Lower leg skin (tissue), 4 donors: Measurements from ENCODE around the gene ZNF800. TPM values are rescaled to one million over a fixed set of nuclear protein-coding genes. Genes with fewer than 3 reads are reported as not detected.

Source experiments
- DNase-seq, 2 donors: peaks; one replicate each; pipeline ENCODE4 v3.0.0-alpha.2; 2019; ENCODE audit warnings: low spot score in 2 of 2
- H3K4me3 ChIP-seq: fragments of 200-600 bp; sonication (generic); 2 replicates; pipeline ENCODE4 v1.5.1; 2017; ENCODE audit warnings: mild to moderate bottlenecking, low read depth; ENCODE audit not compliant: poor library complexity, severe bottlenecking
- POLR2A ChIP-seq, 2 donors: fragments of 450-650 bp; IDR thresholded peaks; one replicate each; pipeline ENCODE4 v1.6.1; 2016 to 2017; ENCODE audit warnings: antibody characterized with exemption in 2 of 2, mild to moderate bottlenecking in 1 of 2, moderate library complexity in 1 of 2
- WGBS, 2 donors: methylation state at CpG; one replicate each; pipeline ENCODE4 v1.1.5; 2018; 5-methylcytosine and 5-hydroxymethylcytosine counted together
- intact Hi-C: fragments of 100-400 bp; cut with DNase I; formaldehyde crosslinking; loops from one replicate; pipeline ENCODE4 v1.15.0; 2023; ENCODE audit warnings: low total_unique reads
- total RNA-seq, 4 donors: library from RNA; depleted of rRNA; stranded (reverse); fragments of >200 nt; gene quantifications; one replicate each; pipeline ENCODE4 v1.1.0, GENCODE V29; 2016
- TF ChIP-seq, protein P1 (sequence below), 3 donors: fragments of 450-650 bp; IDR thresholded peaks; one replicate each; pipeline ENCODE4 v1.5.1; 2016; ENCODE audit warnings: antibody characterized with exemption in 3 of 3, mild to moderate bottlenecking in 3 of 3, moderate library complexity in 2 of 3

ZNF800 gene
- total RNA-seq, 4 donors from 2014 or later, result 43.3 to 60.9 (median 49.3) TPM

- no peak for TF ChIP-seq POLR2A (IDR thresholded peaks at IDR 0.05)
- TF ChIP-seq, protein P1, sequence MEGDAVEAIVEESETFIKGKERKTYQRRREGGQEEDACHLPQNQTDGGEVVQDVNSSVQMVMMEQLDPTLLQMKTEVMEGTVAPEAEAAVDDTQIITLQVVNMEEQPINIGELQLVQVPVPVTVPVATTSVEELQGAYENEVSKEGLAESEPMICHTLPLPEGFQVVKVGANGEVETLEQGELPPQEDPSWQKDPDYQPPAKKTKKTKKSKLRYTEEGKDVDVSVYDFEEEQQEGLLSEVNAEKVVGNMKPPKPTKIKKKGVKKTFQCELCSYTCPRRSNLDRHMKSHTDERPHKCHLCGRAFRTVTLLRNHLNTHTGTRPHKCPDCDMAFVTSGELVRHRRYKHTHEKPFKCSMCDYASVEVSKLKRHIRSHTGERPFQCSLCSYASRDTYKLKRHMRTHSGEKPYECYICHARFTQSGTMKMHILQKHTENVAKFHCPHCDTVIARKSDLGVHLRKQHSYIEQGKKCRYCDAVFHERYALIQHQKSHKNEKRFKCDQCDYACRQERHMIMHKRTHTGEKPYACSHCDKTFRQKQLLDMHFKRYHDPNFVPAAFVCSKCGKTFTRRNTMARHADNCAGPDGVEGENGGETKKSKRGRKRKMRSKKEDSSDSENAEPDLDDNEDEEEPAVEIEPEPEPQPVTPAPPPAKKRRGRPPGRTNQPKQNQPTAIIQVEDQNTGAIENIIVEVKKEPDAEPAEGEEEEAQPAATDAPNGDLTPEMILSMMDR (IDR thresholded peaks at IDR 0.05), result no peak
- 49 to 64% methylated on average over 5 of the region's 5 CpGs for WGBS, 2 donors
- no peak for DNase-seq
- no peak overlapping the region for H3K4me3 ChIP-seq
- intact Hi-C loops, result no loop called here
These were observed 70.2 kb downstream of the ZNF800 start for GRCh38 chr7:127322351-127322750.

GRCh38 chr7:127320974-127321373 lies 71.5 kb downstream of the ZNF800 start:
- no peak for TF ChIP-seq POLR2A (IDR thresholded peaks at IDR 0.05)
- TF ChIP-seq, protein P1 (IDR thresholded peaks at IDR 0.05), result no peak
- no peak for DNase-seq
- no peak overlapping the region for H3K4me3 ChIP-seq
- intact Hi-C loops, result no loop called here
- 84% methylated on average over 4 of the region's 4 CpGs for WGBS, 2 donors

Other genes starting within 250 kb of the ZNF800 start
- gene GRM8, start 139.8 kb downstream of the ZNF800 start, total RNA-seq, result under 1 TPM in 1 of 4 donors, not detected in 3; 0.45 TPM
- 10 to 100 TPM; 20.2 to 27.2 (median 22.1) TPM for gene GCC1, start 192.9 kb upstream of the ZNF800 start, total RNA-seq
- 100 to 1,000 TPM; 187 to 270 (median 237) TPM for gene ARF5, start 195.7 kb upstream of the ZNF800 start, total RNA-seq
- gene FSCN3, start 201.0 kb upstream of the ZNF800 start, total RNA-seq, result 1 to 10 TPM in 3 of 4 donors, not detected in 1; 1.6 to 3.7 (median 2.2) TPM
- not detected for gene PAX4, start 225.4 kb upstream of the ZNF800 start, total RNA-seq